Hematopoietic multipotent progenitor cell treated with erythropoietin and hydrocortisone succinate and interleukin-3 and kit ligand, for 17 days (in vitro differentiated cells): ENCODE data around the gene THSD4.

Experiments used
- DNase-seq: peaks from one replicate; pipeline ENCODE4 v3.0.0-alpha.2; 2015; ENCODE audit warnings: low spot score

Gene THSD4

GRCh38 chr15:71455878-71456277, 340.6 kb downstream of the THSD4 start:
- no peak for DNase-seq

- no peak for DNase-seq
These were observed 341.1 kb downstream of the THSD4 start for GRCh38 chr15:71456362-71456761.

- DNase-seq = no peak
These were observed 341.5 kb downstream of the THSD4 start for GRCh38 chr15:71456811-71457210.

GRCh38 chr15:71458089-71458660, 342.9 kb downstream of the THSD4 start:
- no peak for DNase-seq

- no peak for DNase-seq
These were observed 346.5 kb downstream of the THSD4 start for GRCh38 chr15:71461748-71462147.

GRCh38 chr15:71462638-71463037, 347.4 kb downstream of the THSD4 start:
- no peak for DNase-seq

- no peak for DNase-seq
These were observed 347.9 kb downstream of the THSD4 start for GRCh38 chr15:71463156-71463665.

GRCh38 chr15:71465131-71465955, 350.1 kb downstream of the THSD4 start:
- no peak for DNase-seq

- DNase-seq = no peak
These were observed 353.4 kb downstream of the THSD4 start for GRCh38 chr15:71468715-71469114.

- no peak for DNase-seq
These were observed 354.1 kb downstream of the THSD4 start for GRCh38 chr15:71469413-71469812.

- no peak for DNase-seq
These were observed 356.1 kb downstream of the THSD4 start for GRCh38 chr15:71471347-71471746.

GRCh38 chr15:71472566-71472965, 357.3 kb downstream of the THSD4 start:
- no peak for DNase-seq

- DNase-seq = no peak
These were observed 358.5 kb downstream of the THSD4 start for GRCh38 chr15:71473751-71474150.

- DNase-seq = no peak
These were observed 361.6 kb downstream of the THSD4 start for GRCh38 chr15:71476823-71477222.

GRCh38 chr15:71480556-71480955, 365.3 kb downstream of the THSD4 start:
- DNase-seq = no peak

- no peak for DNase-seq
These were observed 368.8 kb downstream of the THSD4 start for GRCh38 chr15:71484080-71484479.

- no peak for DNase-seq
These were observed 369.9 kb downstream of the THSD4 start for GRCh38 chr15:71485094-71485693.

GRCh38 chr15:71489570-71489969, 374.3 kb downstream of the THSD4 start:
- DNase-seq = no peak

- DNase-seq = no peak
These were observed 378.3 kb downstream of the THSD4 start for GRCh38 chr15:71493526-71493925.

GRCh38 chr15:71494563-71495397, 379.5 kb downstream of the THSD4 start:
- DNase-seq = no peak

- no peak for DNase-seq
These were observed 380.1 kb downstream of the THSD4 start for GRCh38 chr15:71495398-71495780.

- DNase-seq = no peak
These were observed 381.2 kb downstream of the THSD4 start for GRCh38 chr15:71496336-71496955.
